ENCODE data around the gene UST. TPM values are rescaled to one million over a fixed set of nuclear protein-coding genes. Genes with fewer than 3 reads are reported as not detected.

UST gene
- total RNA-seq, 1 donor, result 13.0 TPM

- no peak for DNase-seq (ENCODE audit: low read depth)
- H3K4me3 ChIP-seq (ENCODE audit: low read depth, low read length), result no peak overlapping the region
- TF ChIP-seq, protein P1, sequence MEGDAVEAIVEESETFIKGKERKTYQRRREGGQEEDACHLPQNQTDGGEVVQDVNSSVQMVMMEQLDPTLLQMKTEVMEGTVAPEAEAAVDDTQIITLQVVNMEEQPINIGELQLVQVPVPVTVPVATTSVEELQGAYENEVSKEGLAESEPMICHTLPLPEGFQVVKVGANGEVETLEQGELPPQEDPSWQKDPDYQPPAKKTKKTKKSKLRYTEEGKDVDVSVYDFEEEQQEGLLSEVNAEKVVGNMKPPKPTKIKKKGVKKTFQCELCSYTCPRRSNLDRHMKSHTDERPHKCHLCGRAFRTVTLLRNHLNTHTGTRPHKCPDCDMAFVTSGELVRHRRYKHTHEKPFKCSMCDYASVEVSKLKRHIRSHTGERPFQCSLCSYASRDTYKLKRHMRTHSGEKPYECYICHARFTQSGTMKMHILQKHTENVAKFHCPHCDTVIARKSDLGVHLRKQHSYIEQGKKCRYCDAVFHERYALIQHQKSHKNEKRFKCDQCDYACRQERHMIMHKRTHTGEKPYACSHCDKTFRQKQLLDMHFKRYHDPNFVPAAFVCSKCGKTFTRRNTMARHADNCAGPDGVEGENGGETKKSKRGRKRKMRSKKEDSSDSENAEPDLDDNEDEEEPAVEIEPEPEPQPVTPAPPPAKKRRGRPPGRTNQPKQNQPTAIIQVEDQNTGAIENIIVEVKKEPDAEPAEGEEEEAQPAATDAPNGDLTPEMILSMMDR (IDR thresholded peaks at IDR 0.05; ENCODE audit: insufficient read depth, low read depth, low read length), result no peak
Observed at GRCh38 chr6:148934961-148935360, 188.1 kb downstream of the UST start.

DNA sequence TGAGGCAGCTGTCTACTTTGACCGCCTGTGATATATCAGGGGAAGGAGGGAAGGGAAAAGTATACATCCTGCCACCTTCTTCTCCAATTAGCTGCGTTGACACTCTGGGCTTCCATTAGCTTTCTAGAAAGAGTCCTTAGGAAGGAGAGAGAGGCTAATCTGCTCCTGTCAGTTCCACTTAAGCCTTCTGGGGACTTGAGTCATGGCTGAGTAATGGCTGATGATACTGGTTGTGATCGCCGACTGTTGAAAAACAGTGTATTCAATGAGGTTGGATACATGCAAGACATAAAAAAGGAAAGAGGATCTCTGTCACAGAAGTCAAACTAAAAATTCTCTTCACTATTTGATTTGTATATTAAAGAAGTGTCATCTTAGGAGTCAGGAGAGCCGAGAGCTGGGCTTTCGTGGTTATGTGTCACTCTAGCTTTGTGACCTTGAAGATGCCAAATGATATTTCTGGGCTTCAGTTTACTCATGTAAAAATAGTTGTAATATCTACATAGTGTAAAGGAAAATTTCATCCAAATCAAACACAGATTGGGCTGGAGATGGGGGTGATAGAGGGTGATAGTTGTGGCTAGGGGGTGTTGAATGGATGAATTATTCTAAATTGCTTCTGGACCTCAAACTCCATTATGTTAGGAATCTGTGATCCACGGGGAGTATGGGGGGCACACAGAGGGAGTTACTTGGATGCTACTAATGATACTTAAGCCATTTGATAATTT lies 189.0 kb downstream of the UST start:
- TF ChIP-seq, protein P1 (IDR thresholded peaks at IDR 0.05; ENCODE audit: insufficient read depth, low read depth, low read length), result no peak
- no peak for DNase-seq (ENCODE audit: low read depth)
- H3K4me3 ChIP-seq (ENCODE audit: low read depth, low read length), result no peak overlapping the region

DNA sequence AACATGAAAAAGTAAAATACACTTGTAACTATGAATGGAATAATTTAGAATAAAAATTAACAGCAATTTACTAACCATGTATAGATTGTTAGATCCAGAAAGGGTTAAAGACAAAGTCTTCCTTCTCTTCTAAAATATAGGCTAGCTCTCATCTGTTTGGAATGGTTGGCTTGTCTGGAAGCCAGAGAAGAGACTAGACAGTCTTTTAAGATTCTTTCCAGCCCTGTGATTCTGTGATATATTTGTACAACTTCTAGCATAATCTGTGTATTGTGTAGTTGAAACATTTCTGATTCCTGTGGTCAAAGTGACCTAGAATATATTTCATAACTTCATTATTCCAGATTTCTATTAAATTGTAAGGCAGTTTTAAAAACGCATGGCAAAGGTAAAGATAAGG lies 196.6 kb downstream of the UST start:
- no peak overlapping the region for H3K4me3 ChIP-seq (ENCODE audit: low read depth, low read length)
- TF ChIP-seq, protein P1 (IDR thresholded peaks at IDR 0.05; ENCODE audit: insufficient read depth, low read depth, low read length), result no peak
- no peak for DNase-seq (ENCODE audit: low read depth)

DNA sequence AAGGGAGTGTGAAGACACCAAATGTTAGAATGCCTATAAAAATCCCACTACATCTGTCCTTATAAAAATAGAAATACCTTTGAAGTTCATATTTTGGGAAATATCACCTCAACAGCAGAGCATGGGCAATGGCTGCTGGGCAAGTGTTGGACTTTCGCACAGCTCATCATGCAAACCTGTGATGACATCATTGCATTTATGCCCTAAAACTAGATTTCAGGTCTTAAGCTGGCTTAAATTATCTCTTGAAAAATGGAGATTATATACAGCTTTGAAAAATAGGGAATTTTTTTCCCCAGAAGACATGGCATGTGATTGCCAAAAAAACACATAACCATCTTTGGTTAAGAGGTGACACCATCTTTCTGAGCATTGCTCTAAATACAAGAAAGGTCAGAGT lies 197.8 kb downstream of the UST start:
- no peak for DNase-seq (ENCODE audit: low read depth)
- H3K4me3 ChIP-seq (ENCODE audit: low read depth, low read length), result no peak overlapping the region
- TF ChIP-seq, protein P1 (IDR thresholded peaks at IDR 0.05; ENCODE audit: insufficient read depth, low read depth, low read length), result no peak

DNA sequence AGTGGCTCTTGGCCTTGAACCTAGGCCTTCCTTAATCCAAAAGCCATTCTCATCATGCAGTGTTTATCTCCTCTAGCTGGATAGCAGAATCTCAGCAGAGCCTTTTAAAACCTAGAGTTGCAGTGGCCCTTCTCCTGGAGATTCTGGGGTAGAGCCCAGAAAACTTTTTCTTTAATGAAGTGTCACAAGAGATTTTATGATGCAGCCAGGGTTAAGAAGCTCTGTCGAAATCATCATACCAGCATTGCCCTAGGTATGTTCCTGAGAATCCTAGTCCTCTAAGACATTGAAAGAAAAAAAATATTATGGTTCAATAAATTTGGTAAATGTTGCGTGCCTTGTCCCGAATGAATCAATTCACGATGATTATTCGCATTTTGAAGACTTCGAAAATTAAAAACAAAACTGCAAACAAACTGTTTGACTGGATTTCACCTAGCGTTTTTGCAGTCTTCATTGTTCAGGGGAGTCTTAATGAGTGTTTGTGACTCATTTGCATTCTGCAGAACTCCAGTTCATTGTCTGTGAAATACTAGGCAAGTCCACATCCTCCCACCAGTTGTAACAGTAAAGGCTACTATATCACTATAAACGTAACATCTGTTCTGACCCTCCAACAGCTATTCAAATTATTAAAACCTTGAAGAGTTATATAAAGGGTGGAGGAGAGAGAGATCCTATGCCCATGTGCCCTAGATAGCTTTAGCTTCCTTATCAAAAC lies 198.6 kb downstream of the UST start:
- no peak for DNase-seq (ENCODE audit: low read depth)
- H3K4me3 ChIP-seq (ENCODE audit: low read depth, low read length), result no peak overlapping the region
- TF ChIP-seq, protein P1 (IDR thresholded peaks at IDR 0.05; ENCODE audit: insufficient read depth, low read depth, low read length), result no peak

DNA sequence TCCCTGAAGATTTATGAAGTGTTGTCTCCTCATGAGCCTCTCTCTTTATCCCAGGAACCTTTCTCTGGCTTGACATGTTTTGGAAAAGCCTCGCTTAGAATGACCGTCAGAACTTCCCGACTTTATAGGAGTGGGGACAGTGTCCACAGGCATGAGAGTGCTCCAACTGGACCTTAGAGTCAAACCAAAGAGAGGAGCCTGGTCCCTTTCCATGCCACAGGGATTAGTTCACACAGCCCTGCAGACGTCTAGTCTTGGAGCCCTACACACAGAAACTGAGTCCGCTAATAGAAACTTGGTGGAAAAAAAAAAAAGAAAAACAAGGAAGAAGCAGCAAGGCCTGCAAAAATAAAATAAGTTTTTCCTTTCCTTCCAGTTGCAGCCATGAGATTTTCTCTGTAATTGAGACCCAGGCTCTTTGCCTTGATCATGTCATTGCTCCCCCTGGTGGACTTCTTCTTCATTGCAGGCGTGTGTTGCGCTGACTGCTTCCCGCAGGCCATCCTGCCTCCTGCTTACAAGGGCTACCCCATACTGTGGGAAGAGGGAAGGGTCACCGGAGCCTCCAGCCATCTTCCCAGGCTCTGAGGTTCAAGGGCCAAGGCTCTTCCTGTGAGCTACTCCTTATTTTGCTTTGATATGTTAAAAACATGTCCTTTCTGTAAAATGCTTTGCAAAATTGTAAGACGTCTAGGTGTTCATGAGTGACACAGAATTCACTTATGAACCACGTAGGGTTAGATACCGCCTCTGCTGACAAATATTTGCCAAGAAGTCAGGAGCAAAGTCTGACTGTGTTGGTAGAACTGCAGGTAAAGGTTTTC lies 201.0 kb downstream of the UST start:
- no peak overlapping the region for H3K4me3 ChIP-seq (ENCODE audit: low read depth, low read length)
- TF ChIP-seq, protein P1 (IDR thresholded peaks at IDR 0.05; ENCODE audit: insufficient read depth, low read depth, low read length), result peak; percentile 88
- peak; percentile 86 for DNase-seq (ENCODE audit: low read depth)
